ENCODE measurements around the gene DNAJC22. TPM values are rescaled to one million over a fixed set of nuclear protein-coding genes. Genes with fewer than 3 reads are reported as not detected.

The DNAJC22 gene
- total and polyA plus RNA-seq, 2 donors from 2014 or later, result 15.1 to 16.2 TPM

GRCh38 chr12:49330032-49330619 lies 16.6 kb upstream of the DNAJC22 start:
- intact Hi-C loops (cut with DNase I), result no loop called here
- H3K4me1 ChIP-seq (ENCODE audit: control insufficient read depth in 2 of 3, insufficient read depth in 2 of 3, low read depth in 1 of 3, low read length in 3 of 3), result peaks cover 0 to 3% (median 0%) of the 10 kb centered on the region in 3 donors
- H3K27me3 ChIP-seq (ENCODE audit: control insufficient read depth, insufficient read depth, low read length), result peaks cover 15% of the 10 kb centered on the region
- H3K9me3 ChIP-seq (ENCODE audit: control insufficient read depth in 2 of 3, insufficient read depth in 1 of 3, low read length in 3 of 3), result no peaks in the 10 kb centered on the region
- no peak for DNase-seq
- H3K27ac ChIP-seq (ENCODE audit: low read depth in 2 of 2, low read length in 2 of 2), result no peak overlapping the region
- H3K9ac ChIP-seq (ENCODE audit: low read length in 3 of 3), result no peak overlapping the region
- H3K36me3 ChIP-seq (ENCODE audit: control insufficient read depth in 2 of 3, insufficient read depth in 3 of 3, low read length in 3 of 3), result no peaks in the 10 kb centered on the region
- TF ChIP-seq, protein P1, sequence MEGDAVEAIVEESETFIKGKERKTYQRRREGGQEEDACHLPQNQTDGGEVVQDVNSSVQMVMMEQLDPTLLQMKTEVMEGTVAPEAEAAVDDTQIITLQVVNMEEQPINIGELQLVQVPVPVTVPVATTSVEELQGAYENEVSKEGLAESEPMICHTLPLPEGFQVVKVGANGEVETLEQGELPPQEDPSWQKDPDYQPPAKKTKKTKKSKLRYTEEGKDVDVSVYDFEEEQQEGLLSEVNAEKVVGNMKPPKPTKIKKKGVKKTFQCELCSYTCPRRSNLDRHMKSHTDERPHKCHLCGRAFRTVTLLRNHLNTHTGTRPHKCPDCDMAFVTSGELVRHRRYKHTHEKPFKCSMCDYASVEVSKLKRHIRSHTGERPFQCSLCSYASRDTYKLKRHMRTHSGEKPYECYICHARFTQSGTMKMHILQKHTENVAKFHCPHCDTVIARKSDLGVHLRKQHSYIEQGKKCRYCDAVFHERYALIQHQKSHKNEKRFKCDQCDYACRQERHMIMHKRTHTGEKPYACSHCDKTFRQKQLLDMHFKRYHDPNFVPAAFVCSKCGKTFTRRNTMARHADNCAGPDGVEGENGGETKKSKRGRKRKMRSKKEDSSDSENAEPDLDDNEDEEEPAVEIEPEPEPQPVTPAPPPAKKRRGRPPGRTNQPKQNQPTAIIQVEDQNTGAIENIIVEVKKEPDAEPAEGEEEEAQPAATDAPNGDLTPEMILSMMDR (IDR thresholded peaks at IDR 0.05; ENCODE audit: borderline replicate concordance, extremely low read depth, insufficient read depth), result no peak
- H3K4me3 ChIP-seq (ENCODE audit: low read length in 3 of 3), result no peak overlapping the region
- FAIRE-seq, result no peak

- TF ChIP-seq, protein P1 (IDR thresholded peaks at IDR 0.05; ENCODE audit: borderline replicate concordance, extremely low read depth, insufficient read depth), result no peak
These were observed 15.9 kb upstream of the DNAJC22 start for GRCh38 chr12:49330631-49331379.

DNA sequence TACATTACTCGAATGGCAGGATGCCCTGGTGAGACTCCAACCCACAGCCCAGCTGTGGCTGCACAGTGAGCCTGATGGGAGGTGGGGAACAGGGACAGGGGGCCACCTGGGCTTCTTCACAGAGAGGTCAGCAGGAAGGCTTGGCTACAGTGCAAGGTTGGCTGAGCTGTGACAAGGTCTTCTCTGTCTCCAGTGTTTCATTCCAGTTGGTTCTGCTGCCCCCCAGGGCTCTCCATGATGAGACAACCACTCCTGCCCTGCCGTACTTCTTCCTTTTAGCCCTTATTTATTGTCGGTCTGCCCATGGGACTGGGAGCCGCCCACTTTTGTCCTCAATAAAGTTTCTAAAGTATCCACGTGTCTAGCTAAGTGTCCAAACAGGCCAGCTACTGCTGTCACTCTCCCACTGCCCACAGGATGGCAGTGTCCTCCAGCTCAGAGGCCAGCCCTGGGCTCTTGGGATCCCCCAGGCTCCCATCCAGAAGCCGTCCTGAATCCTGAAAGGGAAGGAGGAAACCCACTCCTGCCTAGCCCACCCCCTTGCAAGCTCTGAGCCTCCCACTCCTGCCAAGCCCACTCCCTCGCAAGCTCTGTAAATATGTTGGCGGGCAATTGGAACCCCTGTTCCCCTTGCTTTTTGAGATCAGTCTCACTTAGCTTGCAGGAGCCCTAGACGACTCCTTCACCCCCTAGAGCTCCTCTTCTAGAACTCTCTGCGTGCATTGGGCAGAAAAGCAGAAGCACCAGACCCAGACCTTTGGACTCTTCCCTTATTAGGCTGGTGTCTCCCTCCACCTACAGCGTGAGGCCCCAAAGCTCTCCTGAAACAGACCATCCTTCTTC lies 15.1 kb upstream of the DNAJC22 start:
- Histone ChIP-seq H3K27ac (ENCODE audit: low read depth in 2 of 2, low read length in 2 of 2) (no peak overlapping the region), H3K9ac (ENCODE audit: low read length in 3 of 3) (no peak overlapping the region), H3K4me1 (ENCODE audit: control insufficient read depth in 2 of 3, insufficient read depth in 2 of 3, low read depth in 1 of 3, low read length in 3 of 3) (peaks cover 0 to 5% (median 0%) of the 10 kb centered on the region in 3 donors), H3K36me3 (ENCODE audit: control insufficient read depth in 2 of 3, insufficient read depth in 3 of 3, low read length in 3 of 3) (no peaks in the 10 kb centered on the region), H3K4me3 (ENCODE audit: low read length in 3 of 3) (no peak overlapping the region), H3K27me3 (ENCODE audit: control insufficient read depth, insufficient read depth, low read length) (peaks cover 23% of the 10 kb centered on the region), H3K9me3 (ENCODE audit: control insufficient read depth in 2 of 3, insufficient read depth in 1 of 3, low read length in 3 of 3) (no peaks in the 10 kb centered on the region)
- TF ChIP-seq, protein P1 (IDR thresholded peaks at IDR 0.05; ENCODE audit: borderline replicate concordance, extremely low read depth, insufficient read depth), result peak; percentile 86
- DNase-seq (peak; percentile 81 to 92 (median 83)), FAIRE-seq (no peak)
- intact Hi-C loops (cut with DNase I), result no loop called here

More at GRCh38 chr12:49330631-49331379, 15.9 kb upstream of the DNAJC22 start:
- no peak for FAIRE-seq
- peak in 1 of 5 donors; percentile 55 for DNase-seq
- peaks cover 20% of the 10 kb centered on the region for H3K27me3 ChIP-seq (ENCODE audit: control insufficient read depth, insufficient read depth, low read length)
- no peaks in the 10 kb centered on the region for H3K36me3 ChIP-seq (ENCODE audit: control insufficient read depth in 2 of 3, insufficient read depth in 3 of 3, low read length in 3 of 3)
- H3K9ac ChIP-seq (ENCODE audit: low read length in 3 of 3), result no peak overlapping the region
- H3K9me3 ChIP-seq (ENCODE audit: control insufficient read depth in 2 of 3, insufficient read depth in 1 of 3, low read length in 3 of 3), result no peaks in the 10 kb centered on the region
- no peak overlapping the region for H3K4me3 ChIP-seq (ENCODE audit: low read length in 3 of 3)
- no peak overlapping the region for H3K27ac ChIP-seq (ENCODE audit: low read depth in 2 of 2, low read length in 2 of 2)
- H3K4me1 ChIP-seq (ENCODE audit: control insufficient read depth in 2 of 3, insufficient read depth in 2 of 3, low read depth in 1 of 3, low read length in 3 of 3), result peaks cover 0 to 3% (median 0%) of the 10 kb centered on the region in 3 donors
- intact Hi-C loops (cut with DNase I), result no loop called here
